ENCODE measurements around the gene THRB. TPM values are rescaled to one million over a fixed set of nuclear protein-coding genes. Genes with fewer than 3 reads are reported as not detected.

The THRB gene
- total and polyA plus RNA-seq, 2 donors (not counting 3 experiments of a cell fraction or from before 2014, with no cell fraction given), result 0.06 TPM; not detected in 1

DNA sequence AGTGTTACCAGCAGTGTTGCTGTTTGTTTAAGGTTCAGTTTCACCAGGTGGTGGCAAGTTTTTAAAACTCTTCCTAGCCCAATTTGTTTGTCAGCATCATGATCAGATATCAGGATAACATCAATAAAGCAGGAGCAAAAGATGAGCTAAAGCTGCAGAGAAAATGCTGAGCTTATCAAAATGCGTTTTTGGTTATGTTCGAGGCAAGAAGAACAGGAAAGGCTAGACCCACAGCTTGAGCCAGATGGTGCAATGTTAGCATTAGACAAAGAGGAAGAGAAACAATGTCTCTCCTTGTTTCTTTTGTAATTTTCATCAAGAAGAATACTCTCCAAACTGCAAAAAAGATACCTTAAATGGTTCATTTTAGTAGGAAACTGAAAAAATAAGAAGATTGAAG lies 66.2 kb downstream of the THRB start:
- H3K36me3 ChIP-seq (ENCODE audit: control insufficient read depth in 2 of 2, extremely low read depth in 1 of 2, insufficient read depth in 2 of 2, low read length in 2 of 2), result no peaks in the 10 kb centered on the region
- no peak for DNase-seq (ENCODE audit: low read depth, low spot score)
- no peaks in the 10 kb centered on the region for H3K4me1 ChIP-seq (ENCODE audit: control insufficient read depth, extremely low read depth, insufficient read depth, low read length)
- no peaks in the 10 kb centered on the region for H4K20me1 ChIP-seq (replicated peaks; ENCODE audit: control insufficient read depth, extremely low read depth, insufficient read depth, low read length)
- H3K27me3 ChIP-seq (ENCODE audit: control insufficient read depth in 2 of 2, insufficient read depth in 2 of 2, low read length in 2 of 2), result peaks cover 0 to 5% of the 10 kb centered on the region in 2 experiments
- no peak for TF ChIP-seq POLR2A (IDR thresholded peaks at IDR 0.05; ENCODE audit: low read depth, low read length)
- no peak for TF ChIP-seq POLR2AphosphoS5 (IDR thresholded peaks at IDR 0.05; ENCODE audit: insufficient read depth, low read depth, low read length)
- TF ChIP-seq, protein P1, sequence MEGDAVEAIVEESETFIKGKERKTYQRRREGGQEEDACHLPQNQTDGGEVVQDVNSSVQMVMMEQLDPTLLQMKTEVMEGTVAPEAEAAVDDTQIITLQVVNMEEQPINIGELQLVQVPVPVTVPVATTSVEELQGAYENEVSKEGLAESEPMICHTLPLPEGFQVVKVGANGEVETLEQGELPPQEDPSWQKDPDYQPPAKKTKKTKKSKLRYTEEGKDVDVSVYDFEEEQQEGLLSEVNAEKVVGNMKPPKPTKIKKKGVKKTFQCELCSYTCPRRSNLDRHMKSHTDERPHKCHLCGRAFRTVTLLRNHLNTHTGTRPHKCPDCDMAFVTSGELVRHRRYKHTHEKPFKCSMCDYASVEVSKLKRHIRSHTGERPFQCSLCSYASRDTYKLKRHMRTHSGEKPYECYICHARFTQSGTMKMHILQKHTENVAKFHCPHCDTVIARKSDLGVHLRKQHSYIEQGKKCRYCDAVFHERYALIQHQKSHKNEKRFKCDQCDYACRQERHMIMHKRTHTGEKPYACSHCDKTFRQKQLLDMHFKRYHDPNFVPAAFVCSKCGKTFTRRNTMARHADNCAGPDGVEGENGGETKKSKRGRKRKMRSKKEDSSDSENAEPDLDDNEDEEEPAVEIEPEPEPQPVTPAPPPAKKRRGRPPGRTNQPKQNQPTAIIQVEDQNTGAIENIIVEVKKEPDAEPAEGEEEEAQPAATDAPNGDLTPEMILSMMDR (IDR thresholded peaks at IDR 0.05; ENCODE audit: extremely low read depth in 1 of 2, insufficient read depth in 1 of 2, low read depth in 1 of 2, low read length in 2 of 2), result no peak
- TF ChIP-seq EZH2 (IDR thresholded peaks at IDR 0.05; ENCODE audit: borderline replicate concordance, low read depth, low read length, severe bottlenecking), result no peak
- no peak for TF ChIP-seq JUN (IDR thresholded peaks at IDR 0.05; ENCODE audit: borderline replicate concordance, insufficient read depth, insufficient read length, low read depth)
- TF ChIP-seq MYC (IDR thresholded peaks at IDR 0.05; ENCODE audit: low read depth, low read length), result no peak
- no peak for TF ChIP-seq GATA2 (IDR thresholded peaks at IDR 0.05; ENCODE audit: insufficient read depth, insufficient read length, low read depth, low read length)
- TF ChIP-seq, protein P2, sequence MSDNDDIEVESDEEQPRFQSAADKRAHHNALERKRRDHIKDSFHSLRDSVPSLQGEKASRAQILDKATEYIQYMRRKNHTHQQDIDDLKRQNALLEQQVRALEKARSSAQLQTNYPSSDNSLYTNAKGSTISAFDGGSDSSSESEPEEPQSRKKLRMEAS (IDR thresholded peaks at IDR 0.05; ENCODE audit: insufficient read depth, insufficient read length), result no peak
- TF ChIP-seq FOS (IDR thresholded peaks at IDR 0.05; ENCODE audit: borderline replicate concordance, insufficient read depth, low read length), result no peak
- dilution Hi-C loops (cut with MboI; ENCODE audit: extremely low pct_ligation_motif_present, low sequenced_read_pairs) (no loop called here), intact Hi-C loops (cut with micrococcal nuclease) (no loop called here)
- no peaks in the 10 kb centered on the region for H3K79me2 ChIP-seq (ENCODE audit: control insufficient read depth, insufficient read depth, low read length)
- no peak overlapping the region for H3K4me3 ChIP-seq (replicated peaks in 1 of 3; ENCODE audit: insufficient read depth in 1 of 3, low read depth in 1 of 3, low read length in 3 of 3)
- no peak for FAIRE-seq
- ChIA-PET POLR2A (no interaction called here), CTCF (no interaction called here)
- H3K27ac ChIP-seq (ENCODE audit: insufficient read depth, low read depth, low read length), result no peak overlapping the region
- H2AFZ ChIP-seq (ENCODE audit: low read depth, low read length), result no peak overlapping the region
- no peaks in the 10 kb centered on the region for H3K9me1 ChIP-seq (replicated peaks; ENCODE audit: control insufficient read depth, extremely low read depth, insufficient read depth, low read length)
- H3K9me3 ChIP-seq (replicated peaks; ENCODE audit: control insufficient read depth, insufficient read depth, low read length), result no peaks in the 10 kb centered on the region
- no peak overlapping the region for H3K4me2 ChIP-seq (ENCODE audit: insufficient read depth, low read length)
- no TSS peak for BruUV-seq (replicated peaks)
- H3K9ac ChIP-seq (replicated peaks; ENCODE audit: extremely low read depth, insufficient read depth, low read length), result no peak overlapping the region

All from endothelial cell of umbilical vein (primary cell).